ENCODE data around the gene FOXP2. TPM values are rescaled to one million over a fixed set of nuclear protein-coding genes. Genes with fewer than 3 reads are reported as not detected.
"Not testable (repeated sequence)": the region's sequence is repeated elsewhere in the genome, so short reads cannot be mapped to it uniquely, and the experiment has no call there.

The FOXP2 gene
- total RNA-seq, 4 donors from 2014 or later = 12.2 to 40.9 (median 19.5) TPM

GRCh38 chr7:114375907-114376306 is 38.7 kb upstream of the FOXP2 start:
- Histone ChIP-seq H3K36me3 (no peaks in the 10 kb centered on the region), H3K4me1 (no peaks in the 10 kb centered on the region), H3K27me3 (no peaks in the 10 kb centered on the region), H3K4me3 (no peak overlapping the region), H3K27ac (no peak overlapping the region), H3K9me3 (no peaks in the 10 kb centered on the region)
- TF ChIP-seq, protein P1, sequence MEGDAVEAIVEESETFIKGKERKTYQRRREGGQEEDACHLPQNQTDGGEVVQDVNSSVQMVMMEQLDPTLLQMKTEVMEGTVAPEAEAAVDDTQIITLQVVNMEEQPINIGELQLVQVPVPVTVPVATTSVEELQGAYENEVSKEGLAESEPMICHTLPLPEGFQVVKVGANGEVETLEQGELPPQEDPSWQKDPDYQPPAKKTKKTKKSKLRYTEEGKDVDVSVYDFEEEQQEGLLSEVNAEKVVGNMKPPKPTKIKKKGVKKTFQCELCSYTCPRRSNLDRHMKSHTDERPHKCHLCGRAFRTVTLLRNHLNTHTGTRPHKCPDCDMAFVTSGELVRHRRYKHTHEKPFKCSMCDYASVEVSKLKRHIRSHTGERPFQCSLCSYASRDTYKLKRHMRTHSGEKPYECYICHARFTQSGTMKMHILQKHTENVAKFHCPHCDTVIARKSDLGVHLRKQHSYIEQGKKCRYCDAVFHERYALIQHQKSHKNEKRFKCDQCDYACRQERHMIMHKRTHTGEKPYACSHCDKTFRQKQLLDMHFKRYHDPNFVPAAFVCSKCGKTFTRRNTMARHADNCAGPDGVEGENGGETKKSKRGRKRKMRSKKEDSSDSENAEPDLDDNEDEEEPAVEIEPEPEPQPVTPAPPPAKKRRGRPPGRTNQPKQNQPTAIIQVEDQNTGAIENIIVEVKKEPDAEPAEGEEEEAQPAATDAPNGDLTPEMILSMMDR (IDR thresholded peaks at IDR 0.05) = no peak
- TF ChIP-seq POLR2A (IDR thresholded peaks at IDR 0.05) (no peak), EP300 (IDR thresholded peaks at IDR 0.05) (no peak), POLR2AphosphoS5 (IDR thresholded peaks at IDR 0.05) (no peak)
- no peak for DNase-seq (ENCODE audit: low spot score in 2 of 2)

DNA sequence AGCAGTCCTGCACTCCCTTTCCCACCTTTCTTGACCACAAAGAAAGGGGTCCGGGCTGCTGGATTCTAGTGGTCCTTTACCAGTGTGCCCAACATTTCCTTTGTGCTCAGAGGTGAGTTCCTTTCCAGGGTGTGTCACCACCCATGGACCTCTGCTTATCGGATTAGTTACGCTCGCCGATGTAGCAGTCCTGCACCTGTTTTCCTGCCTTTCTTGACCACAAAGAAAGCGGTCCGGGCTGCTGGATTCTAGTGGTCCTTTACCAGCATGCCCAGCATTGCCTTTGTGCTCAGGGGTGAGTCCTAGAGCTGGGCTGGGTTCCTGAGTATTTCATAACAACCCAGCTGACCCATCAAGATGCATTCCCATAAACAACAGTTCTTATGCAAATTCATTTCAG is 30.7 kb upstream of the FOXP2 start:
- H3K27me3 ChIP-seq; H3K9me3 ChIP-seq; H3K4me1 ChIP-seq; H3K27ac ChIP-seq; H3K36me3 ChIP-seq; DNase-seq (ENCODE audit: low spot score in 2 of 2); H3K4me3 ChIP-seq: not testable (repeated sequence)
- WGBS = 97% methylated on average over 7 of the region's 7 CpGs

GRCh38 chr7:114384346-114384745 is 30.3 kb upstream of the FOXP2 start:
- not testable (repeated sequence) for H3K4me3 ChIP-seq

DNA sequence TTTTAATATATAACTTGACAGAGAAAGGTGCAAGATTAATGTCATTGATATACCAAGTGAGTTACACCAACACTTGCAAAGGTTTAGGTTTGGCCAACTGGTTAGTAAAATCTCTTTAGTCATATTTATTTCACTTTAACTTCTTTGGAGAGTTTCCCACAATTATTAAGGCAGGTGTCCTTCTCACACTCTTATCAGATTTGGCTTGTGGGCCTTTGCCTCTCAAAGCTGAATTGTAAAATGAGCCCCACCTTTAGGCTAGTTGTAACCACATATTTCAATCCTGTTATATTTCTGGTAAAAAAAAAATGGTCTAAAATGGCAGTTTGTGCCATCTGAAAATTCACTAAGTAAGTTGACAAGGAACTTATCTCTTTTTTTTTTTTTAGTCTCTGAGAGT is 26.6 kb upstream of the FOXP2 start:
- H3K27me3 ChIP-seq = no peaks in the 10 kb centered on the region
- no peaks in the 10 kb centered on the region for H3K9me3 ChIP-seq
- DNase-seq (ENCODE audit: low spot score in 2 of 2) = no peak
- no peaks in the 10 kb centered on the region for H3K4me1 ChIP-seq
- no peak for TF ChIP-seq POLR2A (IDR thresholded peaks at IDR 0.05)
- TF ChIP-seq EP300 (IDR thresholded peaks at IDR 0.05) = no peak
- TF ChIP-seq POLR2AphosphoS5 (IDR thresholded peaks at IDR 0.05) = no peak
- TF ChIP-seq, protein P1 (IDR thresholded peaks at IDR 0.05) = no peak
- no peak overlapping the region for H3K4me3 ChIP-seq
- no peak overlapping the region for H3K27ac ChIP-seq
- no peaks in the 10 kb centered on the region for H3K36me3 ChIP-seq

More at GRCh38 chr7:114384346-114384745, 30.3 kb upstream of the FOXP2 start:
- H3K36me3 ChIP-seq; H3K4me1 ChIP-seq; H3K27me3 ChIP-seq; H3K27ac ChIP-seq; DNase-seq (ENCODE audit: low spot score in 2 of 2); H3K9me3 ChIP-seq: not testable (repeated sequence)
- WGBS = 89% methylated on average over 3 of the region's 3 CpGs

- Histone ChIP-seq H3K36me3 (no peaks in the 10 kb centered on the region), H3K9me3 (no peaks in the 10 kb centered on the region), H3K4me3 (no peak overlapping the region), H3K27ac (no peak overlapping the region), H3K4me1 (no peaks in the 10 kb centered on the region), H3K27me3 (no peaks in the 10 kb centered on the region)
- no peak for DNase-seq (ENCODE audit: low spot score in 2 of 2)
- WGBS = 89% methylated on average over 2 of the region's 2 CpGs
- TF ChIP-seq POLR2AphosphoS5 (IDR thresholded peaks at IDR 0.05) (no peak), EP300 (IDR thresholded peaks at IDR 0.05) (no peak), POLR2A (IDR thresholded peaks at IDR 0.05) (no peak)
- TF ChIP-seq, protein P1 (IDR thresholded peaks at IDR 0.05) = no peak
Observed at GRCh38 chr7:114392686-114393085, 21.9 kb upstream of the FOXP2 start.

- TF ChIP-seq POLR2A (IDR thresholded peaks at IDR 0.05) (no peak), EP300 (IDR thresholded peaks at IDR 0.05) (no peak), POLR2AphosphoS5 (IDR thresholded peaks at IDR 0.05) (no peak)
- TF ChIP-seq, protein P1 (IDR thresholded peaks at IDR 0.05) = no peak
- DNase-seq (ENCODE audit: low spot score in 2 of 2) = no peak
- H3K27me3 ChIP-seq = no peaks in the 10 kb centered on the region
- H3K4me1 ChIP-seq = no peaks in the 10 kb centered on the region
- H3K9me3 ChIP-seq = no peaks in the 10 kb centered on the region
- WGBS = 65% methylated on average over 2 of the region's 2 CpGs
- H3K4me3 ChIP-seq = no peak overlapping the region
- no peaks in the 10 kb centered on the region for H3K36me3 ChIP-seq
- H3K27ac ChIP-seq = no peak overlapping the region
Observed at GRCh38 chr7:114402876-114403635, 11.6 kb upstream of the FOXP2 start.

All from suprapubic skin (tissue), 4 donors.